ENCODE results near the gene KCTD10. TPM values are rescaled to one million over a fixed set of nuclear protein-coding genes. Genes with fewer than 3 reads are reported as not detected.

The KCTD10 gene
- polyA plus RNA-seq, 1 of the 3 experiments (the other 2 are of a cell fraction) = 66.9 TPM

DNA sequence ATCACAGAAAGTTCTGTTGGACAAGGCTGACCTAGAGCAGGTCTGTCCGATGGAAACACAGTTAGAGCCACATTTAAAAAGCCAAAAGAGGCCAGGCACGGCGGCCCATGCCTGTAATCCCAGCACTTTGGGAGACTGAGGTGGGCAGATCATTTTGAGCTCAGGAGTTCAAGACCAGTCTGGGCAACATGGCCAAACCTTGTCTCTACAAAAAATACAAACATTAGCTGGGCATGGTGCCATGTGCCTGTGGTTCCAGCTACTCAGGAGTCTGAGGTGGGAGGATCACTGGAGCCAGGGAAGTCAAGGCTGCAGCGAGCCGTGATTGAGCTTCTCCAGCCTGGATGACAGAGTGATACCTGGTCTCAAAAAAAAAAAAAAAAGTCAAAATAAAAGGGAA, 15.3 kb upstream of the KCTD10 start:
- Histone ChIP-seq H3K9me3 (no peaks in the 10 kb centered on the region), H3K9me2 (no peaks in the 10 kb centered on the region), H3K27me3 (ENCODE audit: insufficient read depth) (no peaks in the 10 kb centered on the region), H3K4me2 (no peak overlapping the region), H3K36me3 (replicated peaks in 1 of 2; ENCODE audit: control insufficient read depth in 1 of 2, insufficient read depth in 2 of 2, low read length in 1 of 2) (peaks cover 30 to 79% of the 10 kb centered on the region in 2 experiments), H3K27ac (ENCODE audit: low read depth in 2 of 2, low read length in 1 of 2) (no peak overlapping the region), H3K79me2 (ENCODE audit: insufficient read depth) (no peaks in the 10 kb centered on the region), H4K20me1 (ENCODE audit: insufficient read depth) (no peaks in the 10 kb centered on the region), H3K4me1 (ENCODE audit: control insufficient read depth in 1 of 2, insufficient read depth in 2 of 2, low read depth in 1 of 2, low read length in 1 of 2) (no peaks in the 10 kb centered on the region), H3K4me3 (ENCODE audit: low read depth in 2 of 2, low read length in 1 of 2) (no peak overlapping the region), H3K9ac (no peak overlapping the region), H2AFZ (ENCODE audit: low read depth) (no peak overlapping the region), H3F3A (replicated peaks; ENCODE audit: insufficient read depth) (no peaks in the 10 kb centered on the region)
- WGBS (ENCODE audit: low lambda C conversion rate) = 72% methylated on average over 4 of the region's 5 CpGs
- no peak for TF ChIP-seq RCOR1 (IDR thresholded peaks at IDR 0.05; ENCODE audit: low read length)
- TF ChIP-seq, protein P1, sequence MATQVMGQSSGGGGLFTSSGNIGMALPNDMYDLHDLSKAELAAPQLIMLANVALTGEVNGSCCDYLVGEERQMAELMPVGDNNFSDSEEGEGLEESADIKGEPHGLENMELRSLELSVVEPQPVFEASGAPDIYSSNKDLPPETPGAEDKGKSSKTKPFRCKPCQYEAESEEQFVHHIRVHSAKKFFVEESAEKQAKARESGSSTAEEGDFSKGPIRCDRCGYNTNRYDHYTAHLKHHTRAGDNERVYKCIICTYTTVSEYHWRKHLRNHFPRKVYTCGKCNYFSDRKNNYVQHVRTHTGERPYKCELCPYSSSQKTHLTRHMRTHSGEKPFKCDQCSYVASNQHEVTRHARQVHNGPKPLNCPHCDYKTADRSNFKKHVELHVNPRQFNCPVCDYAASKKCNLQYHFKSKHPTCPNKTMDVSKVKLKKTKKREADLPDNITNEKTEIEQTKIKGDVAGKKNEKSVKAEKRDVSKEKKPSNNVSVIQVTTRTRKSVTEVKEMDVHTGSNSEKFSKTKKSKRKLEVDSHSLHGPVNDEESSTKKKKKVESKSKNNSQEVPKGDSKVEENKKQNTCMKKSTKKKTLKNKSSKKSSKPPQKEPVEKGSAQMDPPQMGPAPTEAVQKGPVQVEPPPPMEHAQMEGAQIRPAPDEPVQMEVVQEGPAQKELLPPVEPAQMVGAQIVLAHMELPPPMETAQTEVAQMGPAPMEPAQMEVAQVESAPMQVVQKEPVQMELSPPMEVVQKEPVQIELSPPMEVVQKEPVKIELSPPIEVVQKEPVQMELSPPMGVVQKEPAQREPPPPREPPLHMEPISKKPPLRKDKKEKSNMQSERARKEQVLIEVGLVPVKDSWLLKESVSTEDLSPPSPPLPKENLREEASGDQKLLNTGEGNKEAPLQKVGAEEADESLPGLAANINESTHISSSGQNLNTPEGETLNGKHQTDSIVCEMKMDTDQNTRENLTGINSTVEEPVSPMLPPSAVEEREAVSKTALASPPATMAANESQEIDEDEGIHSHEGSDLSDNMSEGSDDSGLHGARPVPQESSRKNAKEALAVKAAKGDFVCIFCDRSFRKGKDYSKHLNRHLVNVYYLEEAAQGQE (IDR thresholded peaks at IDR 0.05; ENCODE audit: low read depth, low read length) = no peak
- TF ChIP-seq YY1 (IDR thresholded peaks at IDR 0.05; ENCODE audit: low read depth) = no peak
- TF ChIP-seq, protein P2, sequence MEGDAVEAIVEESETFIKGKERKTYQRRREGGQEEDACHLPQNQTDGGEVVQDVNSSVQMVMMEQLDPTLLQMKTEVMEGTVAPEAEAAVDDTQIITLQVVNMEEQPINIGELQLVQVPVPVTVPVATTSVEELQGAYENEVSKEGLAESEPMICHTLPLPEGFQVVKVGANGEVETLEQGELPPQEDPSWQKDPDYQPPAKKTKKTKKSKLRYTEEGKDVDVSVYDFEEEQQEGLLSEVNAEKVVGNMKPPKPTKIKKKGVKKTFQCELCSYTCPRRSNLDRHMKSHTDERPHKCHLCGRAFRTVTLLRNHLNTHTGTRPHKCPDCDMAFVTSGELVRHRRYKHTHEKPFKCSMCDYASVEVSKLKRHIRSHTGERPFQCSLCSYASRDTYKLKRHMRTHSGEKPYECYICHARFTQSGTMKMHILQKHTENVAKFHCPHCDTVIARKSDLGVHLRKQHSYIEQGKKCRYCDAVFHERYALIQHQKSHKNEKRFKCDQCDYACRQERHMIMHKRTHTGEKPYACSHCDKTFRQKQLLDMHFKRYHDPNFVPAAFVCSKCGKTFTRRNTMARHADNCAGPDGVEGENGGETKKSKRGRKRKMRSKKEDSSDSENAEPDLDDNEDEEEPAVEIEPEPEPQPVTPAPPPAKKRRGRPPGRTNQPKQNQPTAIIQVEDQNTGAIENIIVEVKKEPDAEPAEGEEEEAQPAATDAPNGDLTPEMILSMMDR (IDR thresholded peaks at IDR 0.05) = no peak
- TF ChIP-seq, protein P3, sequence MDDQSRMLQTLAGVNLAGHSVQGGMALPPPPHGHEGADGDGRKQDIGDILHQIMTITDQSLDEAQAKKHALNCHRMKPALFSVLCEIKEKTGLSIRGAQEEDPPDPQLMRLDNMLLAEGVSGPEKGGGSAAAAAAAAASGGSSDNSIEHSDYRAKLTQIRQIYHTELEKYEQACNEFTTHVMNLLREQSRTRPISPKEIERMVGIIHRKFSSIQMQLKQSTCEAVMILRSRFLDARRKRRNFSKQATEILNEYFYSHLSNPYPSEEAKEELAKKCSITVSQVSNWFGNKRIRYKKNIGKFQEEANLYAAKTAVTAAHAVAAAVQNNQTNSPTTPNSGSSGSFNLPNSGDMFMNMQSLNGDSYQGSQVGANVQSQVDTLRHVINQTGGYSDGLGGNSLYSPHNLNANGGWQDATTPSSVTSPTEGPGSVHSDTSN (IDR thresholded peaks at IDR 0.05) = no peak
- TF ChIP-seq CHD2 (IDR thresholded peaks at IDR 0.05; ENCODE audit: low read length, partially characterized antibody) = no peak
- no peak for TF ChIP-seq RFX5 (IDR thresholded peaks at IDR 0.05; ENCODE audit: low read length)
- TF ChIP-seq NFIC (IDR thresholded peaks at IDR 0.05; ENCODE audit: borderline replicate concordance) = no peak
- no peak for TF ChIP-seq TEAD4 (IDR thresholded peaks at IDR 0.05; ENCODE audit: borderline replicate concordance, insufficient read depth)
- no peak for TF ChIP-seq TCF12 (IDR thresholded peaks at IDR 0.05)
- no peak for TF ChIP-seq POLR2AphosphoS5 (IDR thresholded peaks at IDR 0.05; ENCODE audit: low read depth, low read length)
- no peak for TF ChIP-seq FOXJ3 (CRISPR knock-in tag; IDR thresholded peaks at IDR 0.05)
- TF ChIP-seq, protein P4, sequence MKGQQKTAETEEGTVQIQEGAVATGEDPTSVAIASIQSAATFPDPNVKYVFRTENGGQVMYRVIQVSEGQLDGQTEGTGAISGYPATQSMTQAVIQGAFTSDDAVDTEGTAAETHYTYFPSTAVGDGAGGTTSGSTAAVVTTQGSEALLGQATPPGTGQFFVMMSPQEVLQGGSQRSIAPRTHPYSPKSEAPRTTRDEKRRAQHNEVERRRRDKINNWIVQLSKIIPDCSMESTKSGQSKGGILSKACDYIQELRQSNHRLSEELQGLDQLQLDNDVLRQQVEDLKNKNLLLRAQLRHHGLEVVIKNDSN (IDR thresholded peaks at IDR 0.05; ENCODE audit: borderline replicate concordance, low read depth) = no peak
- no peak for TF ChIP-seq NRF1 (IDR thresholded peaks at IDR 0.05; ENCODE audit: low read depth, low read length)
- ChIA-PET CTCF (interaction anchor here (0.9 kb wide), 1 partner anchor 27 kb away, joined by 3 read pairs; no protein-coding TSS in a partner anchor), POLR2A (no interaction called here)
- no peak for DNase-seq
